Parathyroid adenoma (tissue), 2 donors: ENCODE results near the gene PLOD1.
"Not testable (repeated sequence)": the region's sequence is repeated elsewhere in the genome, so short reads cannot be mapped to it uniquely, and the experiment has no call there.

Experiments
- H2AFZ ChIP-seq: fragments of 300-600 bp; sonication (generic); one replicate; pipeline ENCODE4 v1.7.0; 2017; ENCODE audit warnings: antibody characterized with exemption, mild to moderate bottlenecking
- H3K27ac ChIP-seq: fragments of 300-600 bp; sonication (generic); one replicate; pipeline ENCODE4 v1.7.0; 2017
- H3K27me3 ChIP-seq: fragments of 300-600 bp; sonication (generic); one replicate; pipeline ENCODE4 v1.7.0; 2017; ENCODE audit warnings: low read length; ENCODE audit not compliant: control insufficient read depth, insufficient read depth
- H3K36me3 ChIP-seq: fragments of 300-600 bp; sonication (generic); one replicate; pipeline ENCODE4 v1.7.0; 2017; ENCODE audit warnings: low read length; ENCODE audit not compliant: control insufficient read depth, insufficient read depth
- H3K4me1 ChIP-seq: fragments of 300-600 bp; sonication (generic); one replicate; pipeline ENCODE4 v1.7.0; 2017; ENCODE audit warnings: control low read depth
- H3K4me2 ChIP-seq: fragments of 300-600 bp; sonication (generic); one replicate; pipeline ENCODE4 v1.7.0; 2017; ENCODE audit warnings: low read length
- H3K4me3 ChIP-seq: fragments of 300-600 bp; sonication (generic); one replicate; pipeline ENCODE4 v1.7.0; 2017; ENCODE audit warnings: low read depth, low read length
- H3K79me2 ChIP-seq: fragments of 300-600 bp; sonication (generic); one replicate; pipeline ENCODE4 v1.7.0; 2017; ENCODE audit warnings: control low read depth
- H3K9ac ChIP-seq: fragments of 300-600 bp; sonication (generic); one replicate; pipeline ENCODE4 v1.7.0; 2017; ENCODE audit warnings: mild to moderate bottlenecking
- H3K9me3 ChIP-seq: fragments of 300-600 bp; sonication (generic); one replicate; pipeline ENCODE4 v1.7.0; 2017; ENCODE audit warnings: low read length; ENCODE audit not compliant: control insufficient read depth
- CTCF ChIP-seq: fragments of 300-600 bp; sonication (generic); IDR thresholded peaks from one replicate; pipeline ENCODE4 v1.7.0; 2017; ENCODE audit warnings: antibody characterized with exemption, mild to moderate bottlenecking
- donor health status: primary hyperparathyroidism.

PLOD1 gene

DNA sequence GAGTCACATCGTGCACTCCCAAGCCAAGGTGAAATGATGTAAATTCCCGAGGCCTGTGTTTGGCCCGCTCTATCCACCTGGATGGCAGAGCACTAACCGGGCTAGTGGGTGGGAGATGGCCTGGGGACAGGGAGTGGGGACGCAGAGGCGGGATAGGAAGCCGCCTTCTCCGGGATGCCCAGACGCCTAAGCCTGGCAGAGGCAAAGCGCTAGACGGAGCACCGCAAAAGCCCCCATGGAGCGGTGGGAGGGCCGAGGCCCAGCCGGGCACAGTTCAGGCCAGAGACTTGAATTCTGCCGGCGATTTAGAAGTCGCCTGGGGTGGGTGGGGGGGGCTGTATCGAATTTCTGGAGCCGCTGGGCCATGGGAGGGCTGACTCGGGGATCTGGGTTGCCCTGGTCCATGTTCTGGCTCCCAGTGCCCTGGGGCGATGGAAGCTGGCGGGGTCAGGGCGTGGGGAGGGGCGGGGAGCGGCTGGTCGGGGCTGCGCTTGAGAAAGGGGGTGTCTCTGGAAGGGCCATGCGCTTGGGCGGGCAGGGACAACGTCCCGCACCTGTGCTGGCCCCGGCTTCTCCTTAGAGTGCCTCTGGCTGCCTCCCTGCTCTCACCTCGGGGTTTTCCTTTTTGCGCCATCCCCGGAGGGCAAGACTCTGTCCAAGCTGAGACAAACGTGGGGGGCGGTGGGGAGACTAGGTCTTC lies 36.3 kb upstream of the PLOD1 start:
- H3K79me2 ChIP-seq = no peaks in the 10 kb centered on the region
- no peak overlapping the region for H3K4me3 ChIP-seq
- no peak overlapping the region for H3K27ac ChIP-seq
- no peaks in the 10 kb centered on the region for H3K4me1 ChIP-seq
- no peak overlapping the region for H3K9ac ChIP-seq
- H3K27me3 ChIP-seq = no peaks in the 10 kb centered on the region
- no peak overlapping the region for H2AFZ ChIP-seq
- TF ChIP-seq CTCF = no peak
- H3K4me2 ChIP-seq = no peak overlapping the region
- H3K36me3 ChIP-seq = no peaks in the 10 kb centered on the region
- no peaks in the 10 kb centered on the region for H3K9me3 ChIP-seq

DNA sequence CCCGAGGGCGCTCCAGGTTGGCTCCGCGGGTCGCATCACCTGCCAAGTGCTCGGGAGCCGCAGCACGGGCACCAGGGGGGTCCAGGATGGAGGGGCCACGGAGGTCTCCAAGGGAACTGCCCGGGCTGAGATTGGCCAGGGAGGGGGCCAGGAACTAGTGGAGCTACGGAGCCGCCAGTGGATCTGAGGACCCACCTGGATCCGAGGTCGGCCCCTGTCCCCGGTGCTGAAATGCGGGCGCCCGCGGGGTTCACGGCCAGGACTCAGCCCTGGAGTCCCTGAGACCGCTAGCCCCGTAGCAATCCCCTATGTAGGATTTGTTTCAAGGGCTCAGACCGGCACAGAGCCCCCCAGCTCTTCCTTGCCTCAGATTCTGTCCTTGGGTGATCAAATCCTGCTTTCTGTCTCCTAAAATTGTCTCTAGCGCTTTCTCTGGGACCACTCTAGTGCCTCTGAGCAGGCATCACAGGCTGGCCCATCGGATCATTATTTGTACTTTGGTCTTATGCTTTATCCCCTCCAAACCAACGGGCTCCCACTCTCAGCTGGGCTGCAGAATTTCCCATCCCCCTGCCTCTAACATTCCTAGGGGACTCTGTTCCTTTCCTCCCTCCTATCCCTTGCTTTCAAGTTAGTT lies 35.6 kb upstream of the PLOD1 start:
- Histone ChIP-seq H3K4me3 (no peak overlapping the region), H3K4me2 (no peak overlapping the region), H3K27ac (no peak overlapping the region), H3K9ac (no peak overlapping the region), H3K4me1 (no peaks in the 10 kb centered on the region), H3K79me2 (no peaks in the 10 kb centered on the region), H3K36me3 (no peaks in the 10 kb centered on the region), H2AFZ (no peak overlapping the region), H3K27me3 (no peaks in the 10 kb centered on the region), H3K9me3 (no peaks in the 10 kb centered on the region)
- TF ChIP-seq CTCF = no peak

- not testable (repeated sequence) for H3K4me1 ChIP-seq, H3K4me2 ChIP-seq, H3K79me2 ChIP-seq, H3K27ac ChIP-seq, H3K36me3 ChIP-seq, H3K9me3 ChIP-seq, H3K9ac ChIP-seq, H3K27me3 ChIP-seq, H3K4me3 ChIP-seq, H2AFZ ChIP-seq
Measured at GRCh38 chr1:11901446-11901845, 33.1 kb upstream of the PLOD1 start.

DNA sequence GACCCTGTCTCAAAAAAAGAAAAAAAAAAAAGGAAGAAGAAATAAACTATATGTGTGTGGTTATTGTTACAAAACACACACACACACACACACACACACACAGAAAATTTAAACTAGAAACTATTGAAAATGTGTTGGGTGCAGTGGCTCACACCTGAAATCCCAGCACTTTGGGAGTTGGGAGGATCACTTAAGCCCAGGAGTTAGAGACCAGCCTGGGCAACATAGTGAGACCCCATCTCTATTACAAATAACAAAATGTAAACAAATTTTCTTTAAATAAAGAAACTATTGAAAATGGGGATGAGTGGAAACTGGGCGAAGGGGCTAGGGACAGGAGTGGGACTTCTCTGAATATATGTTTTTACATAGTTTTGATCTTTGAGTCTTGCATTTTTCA lies 31.3 kb upstream of the PLOD1 start:
- Histone ChIP-seq H3K4me2 (no peak overlapping the region), H3K79me2 (no peaks in the 10 kb centered on the region), H3K36me3 (no peaks in the 10 kb centered on the region), H3K4me3 (no peak overlapping the region), H3K27ac (no peak overlapping the region), H2AFZ (no peak overlapping the region), H3K9ac (no peak overlapping the region), H3K27me3 (no peaks in the 10 kb centered on the region), H3K9me3 (no peaks in the 10 kb centered on the region), H3K4me1 (peaks cover 4% of the 10 kb centered on the region)
- no peak for TF ChIP-seq CTCF

DNA sequence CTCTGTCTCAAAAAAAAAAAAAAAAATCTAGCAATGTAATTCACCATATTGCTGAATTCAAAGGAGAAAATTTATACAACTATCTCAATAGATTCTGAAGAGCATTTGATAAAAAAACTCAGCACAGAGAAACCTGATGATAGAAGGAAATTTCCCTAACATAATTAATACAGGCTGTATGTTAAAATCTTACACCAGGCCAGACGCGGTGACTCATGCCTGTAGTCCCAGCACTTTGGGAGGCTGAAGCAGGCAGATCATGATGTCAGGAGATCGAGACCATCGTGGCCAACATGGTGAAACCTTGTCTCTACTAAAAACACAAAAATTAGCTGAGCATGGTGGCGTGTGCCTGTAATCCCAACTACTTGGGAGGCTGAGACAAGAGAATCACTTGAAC lies 30.4 kb upstream of the PLOD1 start:
- not testable (repeated sequence) for H2AFZ ChIP-seq, H3K79me2 ChIP-seq, H3K4me3 ChIP-seq, H3K9ac ChIP-seq, H3K9me3 ChIP-seq, H3K4me2 ChIP-seq, H3K27me3 ChIP-seq, H3K27ac ChIP-seq, H3K36me3 ChIP-seq, H3K4me1 ChIP-seq
